ENCODE measurements around the gene NFATC4. TPM values are rescaled to one million over a fixed set of nuclear protein-coding genes. Genes with fewer than 3 reads are reported as not detected.

Gene NFATC4
- total RNA-seq, 2 experiments from 2014 or later = not detected

DNA sequence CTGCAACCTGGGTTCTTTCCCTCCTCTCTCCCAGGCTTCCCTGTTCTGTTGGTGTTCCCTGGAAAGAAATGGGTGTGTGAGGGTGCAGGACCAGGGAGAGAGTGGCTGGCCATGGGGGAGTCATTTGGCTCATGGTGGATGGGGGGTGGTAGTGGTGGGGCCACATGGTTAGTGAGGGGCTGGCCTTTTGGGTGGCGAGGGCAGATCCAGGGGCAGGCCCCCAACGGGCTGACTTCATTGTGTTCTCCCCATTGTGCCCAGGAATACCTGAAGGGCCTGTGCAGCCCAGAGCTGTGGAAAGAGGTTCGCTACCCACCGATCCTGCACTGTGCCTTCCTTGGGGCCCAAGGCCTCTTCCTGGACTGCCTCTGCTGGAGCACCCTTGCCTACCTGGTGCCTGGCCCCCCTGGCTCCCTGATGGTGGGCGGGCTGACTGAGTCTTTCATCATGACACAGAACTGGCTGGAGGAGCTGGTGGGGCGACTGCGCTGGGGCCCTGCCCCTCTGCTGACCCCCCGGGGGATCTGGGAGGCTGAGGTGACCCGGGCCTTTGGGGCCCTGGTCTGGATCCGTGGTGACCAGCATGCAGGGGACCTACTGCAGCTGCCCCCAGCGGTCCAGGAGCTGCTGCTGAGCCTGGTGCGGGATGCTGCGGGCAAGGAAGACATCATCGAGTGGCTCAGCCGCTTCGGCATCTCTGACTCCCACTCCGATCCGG, 39.8 kb downstream of the NFATC4 start:
- Mint-ChIP-seq H3K9me3 (no peaks in the 10 kb centered on the region), H3K36me3 (ENCODE audit: low read depth) (no peaks in the 10 kb centered on the region), H3K27ac (no peak overlapping the region), H3K4me1 (ENCODE audit: low read depth) (no peaks in the 10 kb centered on the region), H3K27me3 (peaks cover 28% of the 10 kb centered on the region), H3K4me3 (no peak overlapping the region)
- no peaks in the 10 kb centered on the region for H3K4me1 ChIP-seq (ENCODE audit: insufficient read depth, low read length)
- no peak for DNase-seq
- ChIA-PET CTCF (no interaction called here), POLR2A (no interaction called here)
- intact Hi-C loops (cut with DNase I, micrococcal nuclease) = no loop called here
- ATAC-seq (ENCODE audit: poor library complexity) = no peak
- H3K27ac ChIP-seq (ENCODE audit: low read depth in 1 of 2, low read length in 2 of 2) = no peak overlapping the region
- no peak for TF ChIP-seq CTCF (IDR thresholded peaks at IDR 0.05)
- no peak overlapping the region for H3K4me3 ChIP-seq (ENCODE audit: low read length)
- no peaks in the 10 kb centered on the region for H3K36me3 ChIP-seq (ENCODE audit: insufficient read depth, low read length)
- no peaks in the 10 kb centered on the region for H3K9me3 ChIP-seq (ENCODE audit: control insufficient read depth in 1 of 2, insufficient read depth in 1 of 2, low read length in 2 of 2)
- peaks cover 0 to 10% of the 10 kb centered on the region in 2 experiments for H3K27me3 ChIP-seq (ENCODE audit: control insufficient read depth in 1 of 2, insufficient read depth in 2 of 2, low read length in 2 of 2)

DNA sequence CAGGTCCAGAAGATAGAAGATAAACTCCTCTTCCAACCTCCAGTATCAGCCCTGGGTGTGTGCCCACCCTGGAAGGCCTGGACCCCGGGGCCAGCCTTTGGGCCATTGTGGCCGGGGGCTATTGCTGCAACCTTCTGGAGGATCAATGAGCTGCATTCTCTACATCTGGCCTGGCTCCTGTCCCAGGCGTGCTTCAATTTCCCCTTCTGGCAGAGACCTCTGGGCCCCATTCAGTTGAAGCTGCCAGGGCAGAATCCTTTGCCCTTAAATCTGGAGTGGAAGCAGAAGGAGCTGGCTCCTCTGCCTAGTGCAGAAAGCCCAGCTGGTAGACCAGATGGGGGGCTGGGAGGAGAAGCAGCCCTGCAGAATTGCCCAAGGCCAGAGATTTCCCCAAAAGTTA, 40.8 kb downstream of the NFATC4 start:
- no peak for DNase-seq
- Histone ChIP-seq H3K36me3 (ENCODE audit: insufficient read depth, low read length) (no peaks in the 10 kb centered on the region), H3K4me3 (ENCODE audit: low read length) (no peak overlapping the region), H3K27me3 (ENCODE audit: control insufficient read depth in 1 of 2, insufficient read depth in 2 of 2, low read length in 2 of 2) (peaks cover 0 to 10% of the 10 kb centered on the region in 2 experiments), H3K27ac (ENCODE audit: low read depth in 1 of 2, low read length in 2 of 2) (no peak overlapping the region), H3K4me1 (ENCODE audit: insufficient read depth, low read length) (no peaks in the 10 kb centered on the region), H3K9me3 (ENCODE audit: control insufficient read depth in 1 of 2, insufficient read depth in 1 of 2, low read length in 2 of 2) (no peaks in the 10 kb centered on the region)
- H3K9me3 Mint-ChIP-seq = no peaks in the 10 kb centered on the region
- no peak overlapping the region for H3K4me3 Mint-ChIP-seq
- no peak for ATAC-seq (ENCODE audit: poor library complexity)
- POLR2A ChIA-PET = interaction anchor here (1.0 to 1.8 kb wide), 2 partner anchors 10 to 23 kb away, joined by 3 to 4 read pairs; partner anchors contain the start of gene NYNRIN
- H3K27ac Mint-ChIP-seq = no peak overlapping the region
- CTCF ChIA-PET = interaction anchor here (1.1 to 1.2 kb wide), 2 partner anchors 23 to 165 kb away, joined by 3 to 4 read pairs; no protein-coding TSS in a partner anchor
- peaks cover 25% of the 10 kb centered on the region for H3K27me3 Mint-ChIP-seq
- H3K4me1 Mint-ChIP-seq (ENCODE audit: low read depth) = no peaks in the 10 kb centered on the region
- TF ChIP-seq CTCF (IDR thresholded peaks at IDR 0.05) = no peak
- no peaks in the 10 kb centered on the region for H3K36me3 Mint-ChIP-seq (ENCODE audit: low read depth)
- intact Hi-C loops (cut with DNase I, micrococcal nuclease) = no loop called here

DNA sequence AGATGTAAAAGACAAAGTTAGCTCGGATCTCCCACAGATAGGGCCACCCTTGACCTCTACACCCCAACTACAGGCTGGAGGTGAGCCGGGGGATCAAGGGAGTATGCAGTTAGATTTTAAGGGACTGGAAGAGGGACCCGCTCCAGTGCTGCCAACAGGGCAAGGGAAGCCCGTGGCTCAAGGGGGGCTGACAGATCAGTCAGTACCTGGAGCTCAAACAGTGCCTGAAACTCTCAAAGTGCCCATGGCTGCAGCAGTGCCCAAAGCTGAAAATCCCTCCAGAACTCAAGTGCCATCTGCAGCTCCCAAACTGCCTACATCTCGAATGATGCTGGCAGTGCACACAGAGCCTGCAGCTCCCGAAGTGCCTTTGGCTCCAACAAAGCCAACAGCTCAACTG, 41.2 kb downstream of the NFATC4 start:
- Histone ChIP-seq H3K27me3 (ENCODE audit: control insufficient read depth in 1 of 2, insufficient read depth in 2 of 2, low read length in 2 of 2) (peaks cover 0 to 10% of the 10 kb centered on the region in 2 experiments), H3K27ac (ENCODE audit: low read depth in 1 of 2, low read length in 2 of 2) (no peak overlapping the region), H3K4me3 (ENCODE audit: low read length) (no peak overlapping the region), H3K36me3 (ENCODE audit: insufficient read depth, low read length) (no peaks in the 10 kb centered on the region), H3K9me3 (ENCODE audit: control insufficient read depth in 1 of 2, insufficient read depth in 1 of 2, low read length in 2 of 2) (no peaks in the 10 kb centered on the region), H3K4me1 (ENCODE audit: insufficient read depth, low read length) (no peaks in the 10 kb centered on the region)
- H3K9me3 Mint-ChIP-seq = no peaks in the 10 kb centered on the region
- no peak overlapping the region for H3K4me3 Mint-ChIP-seq
- CTCF ChIA-PET = interaction anchor here (1.1 to 1.2 kb wide), 2 partner anchors 22 to 166 kb away, joined by 3 to 4 read pairs; no protein-coding TSS in a partner anchor
- peaks cover 21% of the 10 kb centered on the region for H3K27me3 Mint-ChIP-seq
- POLR2A ChIA-PET = interaction anchor here (1.0 to 1.8 kb wide), 2 partner anchors 10 to 22 kb away, joined by 3 to 4 read pairs; partner anchors contain the start of gene NYNRIN
- H3K4me1 Mint-ChIP-seq (ENCODE audit: low read depth) = no peaks in the 10 kb centered on the region
- no peaks in the 10 kb centered on the region for H3K36me3 Mint-ChIP-seq (ENCODE audit: low read depth)
- intact Hi-C loops (cut with DNase I, micrococcal nuclease) = no loop called here
- DNase-seq (no peak), ATAC-seq (ENCODE audit: poor library complexity) (no peak)
- TF ChIP-seq CTCF (IDR thresholded peaks at IDR 0.05) = no peak
- no peak overlapping the region for H3K27ac Mint-ChIP-seq

All from CD4-positive, alpha-beta T cell (primary cell).